GM21619 (cell line): ENCODE data around the gene PPARGC1A.

ENCODE experiments used
- ATAC-seq: cut with Tn5 transposase; IDR thresholded peaks from one replicate; pipeline ENCODE4 v1.9.1; 2021; ENCODE audit not compliant: unreplicated experiment

The PPARGC1A gene, protein sequence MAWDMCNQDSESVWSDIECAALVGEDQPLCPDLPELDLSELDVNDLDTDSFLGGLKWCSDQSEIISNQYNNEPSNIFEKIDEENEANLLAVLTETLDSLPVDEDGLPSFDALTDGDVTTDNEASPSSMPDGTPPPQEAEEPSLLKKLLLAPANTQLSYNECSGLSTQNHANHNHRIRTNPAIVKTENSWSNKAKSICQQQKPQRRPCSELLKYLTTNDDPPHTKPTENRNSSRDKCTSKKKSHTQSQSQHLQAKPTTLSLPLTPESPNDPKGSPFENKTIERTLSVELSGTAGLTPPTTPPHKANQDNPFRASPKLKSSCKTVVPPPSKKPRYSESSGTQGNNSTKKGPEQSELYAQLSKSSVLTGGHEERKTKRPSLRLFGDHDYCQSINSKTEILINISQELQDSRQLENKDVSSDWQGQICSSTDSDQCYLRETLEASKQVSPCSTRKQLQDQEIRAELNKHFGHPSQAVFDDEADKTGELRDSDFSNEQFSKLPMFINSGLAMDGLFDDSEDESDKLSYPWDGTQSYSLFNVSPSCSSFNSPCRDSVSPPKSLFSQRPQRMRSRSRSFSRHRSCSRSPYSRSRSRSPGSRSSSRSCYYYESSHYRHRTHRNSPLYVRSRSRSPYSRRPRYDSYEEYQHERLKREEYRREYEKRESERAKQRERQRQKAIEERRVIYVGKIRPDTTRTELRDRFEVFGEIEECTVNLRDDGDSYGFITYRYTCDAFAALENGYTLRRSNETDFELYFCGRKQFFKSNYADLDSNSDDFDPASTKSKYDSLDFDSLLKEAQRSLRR

DNA sequence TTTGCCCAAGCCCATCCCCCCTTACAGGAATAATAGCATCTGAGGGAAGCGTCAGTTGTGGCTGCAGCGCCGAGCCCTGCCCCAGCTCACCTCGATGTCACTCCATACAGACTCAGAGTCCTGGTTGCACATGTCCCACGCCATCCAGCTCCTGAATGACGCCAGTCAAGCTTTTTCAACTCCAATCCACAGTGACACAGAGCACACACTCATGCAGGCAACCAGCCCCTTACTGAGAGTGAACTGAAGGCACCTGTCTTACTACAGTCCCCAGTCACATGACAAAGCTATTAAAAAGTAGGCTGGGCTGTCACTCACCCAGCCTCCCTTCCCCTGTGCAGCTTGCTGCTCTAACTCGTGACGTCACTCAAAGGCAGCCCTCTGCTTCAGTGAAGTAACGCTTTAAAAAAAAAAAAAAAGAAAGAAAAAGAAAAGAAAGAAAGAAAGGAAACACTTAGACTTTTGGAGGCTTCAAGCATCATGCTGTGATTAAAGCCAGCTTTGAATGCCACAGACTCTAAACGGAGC lies at the start of gene PPARGC1A:
TSS of gene PPARGC1A (minus strand) at position 234 of the 528 bp plus-strand sequence. CDS start at position 144, 90 bp downstream.
- ATAC-seq = no peak

DNA sequence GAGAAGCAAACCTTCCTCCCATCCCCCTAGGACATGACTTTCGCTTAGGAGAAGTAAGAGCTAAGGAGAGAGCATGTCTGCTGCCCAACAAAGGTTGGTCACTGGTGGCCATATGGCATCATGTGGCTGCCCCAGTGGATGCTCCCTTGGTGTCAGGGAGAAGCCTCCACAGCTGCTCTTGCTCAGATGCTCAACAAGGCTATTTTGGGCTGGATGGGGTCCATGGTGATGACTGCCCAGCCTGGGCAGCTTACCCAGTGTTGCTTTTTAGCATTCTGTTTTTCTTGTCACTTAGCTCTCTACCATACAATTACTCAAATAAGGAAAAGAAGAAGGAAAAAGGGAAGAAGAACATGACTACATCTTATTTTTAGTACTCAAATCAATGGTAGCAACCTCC lies 48.9 kb upstream of the PPARGC1A start:
- ATAC-seq = no peak

DNA sequence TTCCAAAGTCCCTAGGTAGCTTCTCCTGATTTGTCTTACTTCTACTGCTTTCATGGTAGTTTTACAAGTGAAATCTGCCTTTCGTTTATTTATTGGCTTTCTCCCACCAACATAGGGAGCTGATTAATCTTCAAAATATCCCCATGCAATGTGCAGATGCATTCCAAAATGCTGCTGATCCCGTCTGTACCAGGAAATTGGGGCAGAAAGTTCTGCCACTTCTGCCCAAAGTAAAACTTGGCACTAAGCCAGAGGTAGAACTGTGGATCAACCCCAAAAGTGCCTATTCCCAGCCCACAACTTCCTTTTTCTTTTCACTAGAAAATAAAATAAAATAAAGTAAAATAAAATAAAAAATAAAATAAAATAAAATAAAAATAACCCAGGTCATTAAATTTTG lies 47.3 kb upstream of the PPARGC1A start:
- no peak for ATAC-seq

DNA sequence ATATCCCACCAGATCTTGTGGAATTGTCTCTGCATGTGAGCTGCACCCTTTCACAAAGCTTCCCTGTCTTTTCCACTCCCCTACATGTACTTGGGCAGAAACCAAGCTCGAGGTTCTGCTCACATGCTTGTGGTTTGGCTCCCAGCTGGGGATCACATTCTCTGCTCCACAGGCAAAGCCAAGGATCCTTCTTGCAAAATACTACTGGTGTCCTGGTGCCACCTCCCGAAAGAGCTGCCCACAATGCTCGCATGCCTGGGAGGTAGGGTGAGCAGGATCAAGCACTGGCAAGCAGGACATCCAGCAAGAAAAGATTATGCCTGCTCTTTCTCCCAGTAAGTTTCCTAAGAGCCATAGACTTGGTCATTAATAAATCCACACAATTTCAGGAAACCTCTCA lies 45.1 kb upstream of the PPARGC1A start:
- ATAC-seq = no peak

DNA sequence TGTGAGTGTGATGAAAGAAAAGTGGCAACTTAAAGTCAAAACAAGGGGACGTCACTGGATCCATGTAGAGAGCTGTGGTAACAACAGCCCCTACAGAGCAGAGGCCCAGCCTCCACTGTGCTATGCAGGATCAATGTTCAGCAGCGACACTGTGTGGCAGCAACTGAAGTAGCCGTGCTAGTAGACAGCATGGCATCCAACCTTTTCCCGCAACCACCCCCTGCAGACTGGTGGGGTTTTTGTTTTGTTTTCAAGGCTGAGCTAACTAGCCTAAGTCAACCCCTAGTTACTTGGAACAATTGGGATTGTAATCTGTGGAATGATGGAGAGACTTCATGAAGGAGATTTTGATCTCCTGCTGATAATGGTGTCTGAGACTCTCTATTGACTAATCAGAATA lies 44.4 kb upstream of the PPARGC1A start:
- ATAC-seq = no peak

DNA sequence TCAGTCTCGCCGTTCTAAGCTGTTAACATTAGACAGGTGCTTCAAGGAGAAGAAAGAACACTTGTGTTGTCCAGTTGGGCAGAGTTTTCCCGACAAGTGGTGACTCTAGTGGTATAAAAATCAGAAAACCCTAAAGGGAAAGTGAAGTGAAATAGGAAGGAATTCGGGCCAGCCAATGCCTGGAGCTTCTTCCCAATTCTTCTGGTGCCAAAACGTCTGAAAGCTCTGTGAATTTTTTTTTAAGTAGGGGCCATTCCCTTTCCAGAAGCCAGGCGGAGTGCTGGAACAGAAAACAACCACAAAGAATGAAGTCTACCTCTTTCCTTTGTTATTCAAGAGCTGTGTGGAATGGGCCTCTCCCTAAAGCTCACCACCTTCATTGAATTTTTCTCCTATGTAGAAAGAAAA lies 43.1 kb upstream of the PPARGC1A start:
- no peak for ATAC-seq

DNA sequence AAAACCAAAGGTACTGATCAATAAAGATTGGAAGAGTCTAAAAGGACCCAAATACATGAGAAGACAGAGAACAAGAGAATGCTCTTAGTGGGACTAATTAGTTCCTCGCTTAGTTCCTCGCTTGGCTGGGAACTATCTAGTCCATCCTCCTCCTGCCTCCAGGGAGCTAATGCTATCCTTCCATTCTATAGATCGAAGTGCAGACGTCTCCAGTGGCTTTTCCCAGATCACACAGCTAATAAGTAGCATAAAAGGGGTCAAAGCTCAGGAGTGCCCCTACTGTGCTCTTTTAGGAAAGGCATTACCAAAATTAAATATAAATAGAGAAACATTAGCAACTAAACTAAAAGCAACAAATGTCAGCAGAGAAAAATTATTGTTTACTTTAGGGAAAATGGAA lies 42.3 kb upstream of the PPARGC1A start:
- no peak for ATAC-seq

DNA sequence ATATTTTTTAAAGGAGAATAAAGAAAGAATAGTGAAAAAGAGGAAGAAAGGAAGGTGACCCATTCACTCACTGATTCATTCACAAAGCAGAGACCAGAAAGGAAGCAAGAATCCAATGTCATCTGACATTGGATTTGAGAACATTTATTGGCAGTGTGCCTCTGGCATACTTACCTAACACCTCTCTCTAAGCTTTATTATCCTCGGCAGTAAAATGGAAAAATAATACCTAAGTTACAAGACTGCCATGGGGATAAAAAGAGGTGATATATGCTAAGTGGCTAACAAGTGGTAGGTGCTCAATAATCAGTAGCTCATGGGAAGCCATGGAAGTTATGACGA lies 41.6 kb upstream of the PPARGC1A start:
- no peak for ATAC-seq

DNA sequence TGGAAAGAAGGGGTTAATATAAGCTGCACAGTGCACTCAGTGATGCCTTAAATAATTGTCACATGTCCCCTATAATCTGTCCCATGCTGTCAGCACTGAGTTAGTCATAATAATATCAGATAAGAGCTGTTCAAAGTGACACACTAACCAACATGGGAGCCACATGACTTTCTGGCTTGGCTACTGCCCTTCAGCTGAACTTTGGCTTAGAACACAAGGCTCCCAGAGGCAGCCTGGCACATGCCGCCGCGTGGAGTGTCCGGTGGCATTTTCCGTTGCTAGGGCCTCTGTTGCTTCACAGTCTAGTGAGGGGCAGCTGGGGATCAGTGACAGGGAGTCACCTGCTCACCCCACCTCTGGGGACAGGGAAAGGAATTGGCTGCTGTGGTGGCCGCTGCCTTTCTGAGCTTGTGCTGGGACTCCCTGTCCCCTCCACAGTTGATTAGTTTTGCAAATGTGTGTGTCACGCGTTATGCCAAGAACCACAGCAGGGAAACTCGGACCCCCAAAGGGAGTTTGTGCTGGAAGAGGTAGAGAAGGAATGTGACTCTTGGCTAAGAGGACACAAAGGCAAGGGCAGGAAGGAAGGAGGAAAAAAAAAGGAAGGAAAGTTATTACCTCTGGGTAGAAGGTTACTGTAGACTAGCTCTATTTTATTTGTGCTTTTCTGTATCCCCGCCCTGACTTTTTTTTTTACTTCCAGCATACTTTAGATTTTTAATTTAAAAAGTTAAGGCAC lies 41.1 kb upstream of the PPARGC1A start:
- ATAC-seq = no peak

DNA sequence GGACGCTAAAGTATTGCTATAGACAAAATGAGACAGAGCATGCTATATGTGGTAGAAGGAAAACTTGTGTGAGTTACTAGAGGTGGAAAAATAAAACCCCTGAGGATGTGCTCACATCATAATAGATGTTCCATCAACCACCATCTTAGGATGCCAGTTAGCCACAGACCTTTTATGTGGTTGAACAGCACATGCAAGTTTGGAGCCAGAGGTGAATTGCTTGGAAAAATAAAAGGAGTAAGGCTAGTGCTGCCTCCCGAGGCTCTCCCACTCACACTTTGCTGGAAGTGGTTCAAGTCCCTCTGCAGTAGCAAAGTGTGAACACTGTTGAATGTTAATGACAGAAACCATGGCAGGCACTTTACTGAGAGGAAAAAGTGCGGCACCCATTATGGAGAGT lies 39.4 kb upstream of the PPARGC1A start:
- ATAC-seq = no peak

DNA sequence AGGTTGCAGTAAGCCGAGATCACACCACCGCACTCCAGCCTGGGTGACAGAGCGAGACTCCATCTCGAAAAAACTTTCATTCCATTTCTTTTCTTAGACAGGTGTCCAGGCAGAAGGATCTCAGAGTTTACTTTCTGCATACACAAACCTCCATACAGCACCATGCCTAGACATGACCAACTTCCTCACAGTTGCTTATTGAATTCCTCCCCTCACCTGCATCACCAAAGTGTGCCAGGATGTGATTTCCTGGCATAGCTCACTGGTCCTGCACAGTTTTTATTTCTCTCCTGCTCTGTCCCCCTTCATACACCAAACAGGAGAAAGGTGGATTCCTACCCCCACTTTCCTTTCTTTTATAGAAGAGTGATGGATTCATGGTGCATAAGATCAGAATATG lies 34.7 kb upstream of the PPARGC1A start:
- ATAC-seq = no peak

DNA sequence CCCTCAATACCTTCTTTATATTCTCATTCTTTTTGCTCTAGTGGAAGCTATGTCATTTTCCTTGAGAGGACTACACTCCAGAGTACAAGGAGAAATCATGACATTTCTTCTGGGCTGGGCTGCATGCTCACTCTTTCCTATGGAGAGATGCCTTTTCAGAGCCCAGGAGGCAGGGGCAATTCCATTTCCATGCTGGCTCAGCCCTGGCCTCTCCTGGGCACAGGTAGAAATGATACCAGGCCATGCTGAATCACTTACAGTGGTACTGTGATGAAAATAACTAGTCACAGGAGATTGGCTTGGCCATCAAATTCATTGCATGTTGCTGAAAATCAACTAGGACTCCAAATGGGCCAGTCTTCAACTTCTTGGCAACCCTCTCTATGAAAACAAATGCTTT lies 34.0 kb upstream of the PPARGC1A start:
- no peak for ATAC-seq

DNA sequence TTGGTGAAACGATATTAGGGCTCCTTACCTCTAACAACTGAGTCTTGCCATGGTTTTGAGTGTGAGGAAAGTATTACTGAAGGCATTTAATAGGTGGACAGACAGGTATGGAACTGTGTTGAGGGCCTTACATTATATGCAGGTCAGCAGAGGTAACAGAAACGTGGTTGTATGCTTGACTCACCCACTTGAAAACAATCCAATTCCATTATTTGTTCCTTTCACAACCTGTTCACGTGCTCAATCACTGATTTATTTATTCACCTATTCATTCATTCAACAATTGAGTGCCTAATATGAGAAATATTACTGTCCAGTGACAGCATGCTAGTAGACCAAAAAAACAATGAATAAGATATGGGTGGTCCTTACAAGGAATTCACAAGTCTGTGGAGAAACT lies 33.3 kb upstream of the PPARGC1A start:
- no peak for ATAC-seq

DNA sequence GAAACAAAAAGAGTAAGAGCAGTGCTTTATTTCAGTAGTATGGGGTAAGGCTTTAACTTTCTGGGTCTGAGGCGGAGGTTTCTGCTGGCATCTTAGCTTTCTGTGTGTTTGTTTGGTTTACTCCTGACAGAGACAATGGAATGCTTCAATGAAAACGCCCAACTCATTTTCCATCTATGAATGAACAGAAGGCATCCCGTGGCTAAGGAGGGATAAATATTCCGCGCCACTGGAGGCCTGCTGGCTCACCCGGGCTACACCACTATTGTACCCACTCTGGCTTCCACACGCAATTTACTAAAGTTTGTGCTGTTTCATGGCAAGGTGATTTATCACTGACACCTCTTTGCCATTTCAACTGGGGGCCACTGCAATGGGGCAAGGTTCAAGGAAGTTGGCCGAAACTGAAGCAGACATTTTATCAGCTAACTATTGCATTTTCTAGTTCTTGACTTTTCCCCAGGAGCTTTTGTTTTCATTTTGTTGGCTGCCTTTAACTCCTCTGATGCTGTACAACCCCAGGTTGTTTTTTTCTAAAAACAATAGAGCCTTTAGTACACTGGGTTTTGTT lies 32.8 kb upstream of the PPARGC1A start:
- ATAC-seq = no peak

DNA sequence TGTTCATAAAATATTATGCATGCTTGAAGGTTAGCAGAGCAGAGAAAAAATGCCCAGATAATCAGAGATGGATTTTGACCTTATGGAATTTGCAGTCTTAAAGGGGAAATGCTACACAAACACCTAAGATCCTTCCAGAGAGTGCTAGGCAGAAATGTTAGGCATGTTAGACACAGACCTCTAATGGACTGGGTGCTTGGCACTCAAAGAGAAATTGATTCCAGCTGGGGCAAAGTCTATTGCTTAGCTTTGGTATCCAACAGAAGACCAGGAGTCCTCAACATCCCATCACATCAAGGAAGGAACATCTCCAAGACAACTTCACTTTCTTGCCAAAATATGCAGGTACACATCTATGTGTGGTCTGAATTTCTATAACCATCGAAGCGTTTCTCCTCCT lies 32.2 kb upstream of the PPARGC1A start:
- no peak for ATAC-seq

DNA sequence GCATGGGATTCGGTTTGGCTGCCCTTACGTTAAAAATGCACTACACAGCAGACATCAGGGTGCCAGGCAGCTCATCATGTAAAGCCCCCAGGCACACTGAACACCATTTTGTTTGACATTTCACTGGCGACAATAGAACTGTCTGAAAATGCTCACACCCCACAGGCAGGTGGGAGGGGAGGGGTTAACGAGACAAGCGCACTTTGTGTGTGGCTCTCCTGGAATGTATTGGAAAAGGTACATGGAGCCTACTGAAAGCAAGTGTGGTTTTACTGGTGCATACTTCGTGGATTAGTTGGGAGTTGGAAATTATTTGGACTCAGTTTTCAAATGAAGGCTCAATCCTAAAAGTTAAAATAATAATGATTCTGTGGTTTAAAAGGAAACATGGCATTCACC lies 31.6 kb upstream of the PPARGC1A start:
- ATAC-seq = no peak

DNA sequence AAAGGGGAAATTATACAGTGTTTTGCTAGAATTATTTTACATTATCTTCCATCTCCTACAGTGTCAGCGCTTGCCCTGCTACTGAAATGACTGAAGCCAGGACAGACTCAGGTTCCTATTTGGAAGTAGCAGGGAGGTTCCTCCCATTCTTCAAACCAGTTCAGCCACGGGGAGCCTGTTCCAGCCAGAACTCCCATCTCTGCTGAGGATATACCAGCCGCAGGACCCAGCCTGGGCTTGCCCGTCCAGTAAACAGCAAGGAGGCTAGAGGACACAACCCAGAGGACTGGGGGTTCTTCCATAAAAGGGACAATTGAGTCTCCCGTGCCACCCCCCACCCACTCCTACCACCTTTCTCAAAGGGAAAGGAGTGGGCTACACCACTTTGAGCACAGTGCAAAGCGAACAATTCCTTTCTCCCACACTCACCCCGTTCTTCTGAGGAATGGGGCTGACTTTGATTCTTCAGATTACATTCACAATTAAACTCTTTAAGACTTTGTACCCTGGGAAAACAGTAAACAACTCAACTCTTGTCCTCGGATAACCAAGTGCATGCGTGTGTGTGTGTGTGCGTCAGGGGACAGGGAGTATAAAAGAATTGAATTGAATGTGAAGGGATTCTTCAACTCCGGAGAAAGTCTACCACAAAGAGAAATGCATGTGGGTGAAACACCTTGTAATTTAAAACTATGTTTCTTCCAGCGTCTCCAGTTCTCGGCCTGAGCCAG lies 31.0 kb upstream of the PPARGC1A start:
- no peak for ATAC-seq

DNA sequence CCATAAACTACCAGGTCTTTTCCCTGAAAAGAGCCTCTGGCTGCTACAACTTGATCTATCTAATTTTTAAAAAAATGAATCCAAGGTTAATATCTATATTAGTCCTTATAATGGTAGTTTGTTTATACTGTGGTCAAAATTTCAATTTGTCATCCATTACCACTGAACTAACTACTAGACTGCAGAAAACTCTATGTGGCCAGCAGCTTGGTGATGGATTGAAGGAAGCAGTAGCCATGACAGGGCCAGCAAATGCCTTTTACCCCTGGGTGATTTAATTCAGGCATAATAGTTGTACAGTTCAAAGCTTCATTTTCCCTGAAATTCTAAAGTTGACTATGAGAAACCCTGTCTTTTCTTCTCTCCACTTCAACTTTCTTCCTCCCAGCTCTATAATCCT lies 30.4 kb upstream of the PPARGC1A start:
- no peak for ATAC-seq

DNA sequence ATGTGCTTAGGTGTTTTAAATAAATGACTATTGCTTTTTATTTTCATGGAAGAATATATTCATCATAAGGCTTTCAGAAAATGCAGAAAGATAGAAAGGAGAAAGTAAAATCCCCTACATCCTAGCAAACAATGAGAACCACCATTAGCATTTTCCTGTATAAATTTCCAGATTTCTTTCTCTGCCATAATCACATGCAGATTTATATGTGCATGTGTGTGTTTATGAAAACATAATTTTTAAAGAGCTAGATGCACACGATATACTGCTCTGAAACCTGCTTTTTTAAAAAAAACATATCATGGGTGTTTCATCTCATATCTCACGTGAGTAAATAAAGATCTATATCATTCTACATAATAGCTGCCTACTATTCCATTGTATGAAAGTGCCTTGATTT lies 26.4 kb upstream of the PPARGC1A start:
- ATAC-seq = no peak

DNA sequence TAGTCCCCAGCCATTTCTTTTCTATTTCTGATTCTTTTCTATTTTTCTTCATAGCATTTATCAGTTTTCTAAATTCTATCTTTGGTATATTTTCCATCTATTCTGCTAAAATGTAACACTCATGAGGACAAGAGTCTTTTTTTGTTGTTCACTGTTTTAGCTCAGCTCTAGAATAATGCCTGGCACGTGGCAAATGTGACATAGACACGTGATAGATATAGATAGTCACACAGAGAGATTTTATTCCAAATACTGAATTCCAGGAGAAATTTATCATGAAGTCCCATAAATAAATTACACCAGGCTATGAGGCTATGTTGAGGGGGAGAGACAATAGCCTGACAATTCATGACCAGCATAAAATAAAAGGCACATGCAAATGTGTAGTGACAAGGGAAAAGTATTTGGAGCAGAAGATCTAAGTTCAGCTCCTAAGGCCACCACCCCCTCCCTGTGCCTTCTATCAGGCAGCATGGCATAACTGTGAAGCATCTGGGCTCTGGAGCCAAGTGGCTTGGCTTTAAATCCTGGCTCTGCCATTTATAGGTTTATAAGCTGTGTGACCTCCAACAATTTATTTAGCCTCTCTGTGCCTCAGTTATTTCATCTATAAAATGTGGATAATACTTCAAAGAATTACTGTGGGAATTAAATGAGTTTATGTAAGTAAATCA lies 25.7 kb upstream of the PPARGC1A start:
- no peak for ATAC-seq
